Measurements from ENCODE around the gene PAPLN. TPM values are rescaled to one million over a fixed set of nuclear protein-coding genes. Genes with fewer than 3 reads are reported as not detected.

PAPLN gene
- total and polyA plus RNA-seq, 4 donors: 0.68 to 2.8 (median 1.3) TPM

- H3K27me3 ChIP-seq (ENCODE audit: control insufficient read depth in 4 of 4, insufficient read depth in 4 of 4, low read length in 3 of 4): no peaks in the 10 kb centered on the region
- no peak overlapping the region for H3K9ac ChIP-seq (ENCODE audit: low read depth in 1 of 2, low read length in 2 of 2)
- 93% methylated on average over 2 of the region's 2 CpGs for WGBS
- peaks cover 11 to 38% (median 32%) of the 10 kb centered on the region in 4 donors for H3K36me3 ChIP-seq (ENCODE audit: control insufficient read depth in 4 of 4, insufficient read depth in 3 of 4, low read depth in 1 of 4, low read length in 3 of 4)
- H3K27ac ChIP-seq (ENCODE audit: low read depth in 1 of 2, low read length in 2 of 2): no peak overlapping the region
- TF ChIP-seq RAD21 (IDR thresholded peaks at IDR 0.05): no peak
- no peak for TF ChIP-seq FOXA2 (IDR thresholded peaks at IDR 0.05)
- no peak for TF ChIP-seq TAF1 (conservative IDR thresholded peaks at IDR 0.05)
- no peak for TF ChIP-seq REST (IDR thresholded peaks at IDR 0.05)
- TF ChIP-seq GABPA (IDR thresholded peaks at IDR 0.05 in 1 of 2, conservative IDR thresholded peaks at IDR 0.05 in 1 of 2): no peak
- TF ChIP-seq ZBTB33 (IDR thresholded peaks at IDR 0.05): no peak
- TF ChIP-seq YY1 (IDR thresholded peaks at IDR 0.05): no peak
- TF ChIP-seq RXRA (IDR thresholded peaks at IDR 0.05): no peak
- no peak for TF ChIP-seq HNF4A (conservative IDR thresholded peaks at IDR 0.05)
- TF ChIP-seq CTCF (IDR thresholded peaks at IDR 0.05; ENCODE audit: low read depth, low read length, missing input control): no peak
- no peak for DNase-seq (ENCODE audit: low spot score)
- no peaks in the 10 kb centered on the region for H3K9me3 ChIP-seq (ENCODE audit: control insufficient read depth in 4 of 4, low read length in 3 of 4)
- no peaks in the 10 kb centered on the region for H3K4me1 ChIP-seq (ENCODE audit: control insufficient read depth in 4 of 4, insufficient read depth in 4 of 4, low read length in 3 of 4)
- H3K4me3 ChIP-seq (ENCODE audit: low read depth in 1 of 3, low read length in 3 of 3): no peak overlapping the region
Measured at GRCh38 chr14:73207615-73208014, 29.7 kb upstream of the PAPLN start.

GRCh38 chr14:73208390-73208789 lies 28.9 kb upstream of the PAPLN start:
- H3K27me3 ChIP-seq (ENCODE audit: control insufficient read depth in 4 of 4, insufficient read depth in 4 of 4, low read length in 3 of 4): no peaks in the 10 kb centered on the region
- no peak overlapping the region for H3K27ac ChIP-seq (ENCODE audit: low read depth in 1 of 2, low read length in 2 of 2)
- H3K4me1 ChIP-seq (ENCODE audit: control insufficient read depth in 4 of 4, insufficient read depth in 4 of 4, low read length in 3 of 4): no peaks in the 10 kb centered on the region
- no peak overlapping the region for H3K4me3 ChIP-seq (ENCODE audit: low read depth in 1 of 3, low read length in 3 of 3)
- DNase-seq (ENCODE audit: low spot score): no peak
- TF ChIP-seq EGR1 (IDR thresholded peaks at IDR 0.05; ENCODE audit: low read depth in 2 of 2) (no peak), GABPA (IDR thresholded peaks at IDR 0.05 in 1 of 2, conservative IDR thresholded peaks at IDR 0.05 in 1 of 2) (no peak), JUND (IDR thresholded peaks at IDR 0.05) (no peak), NR2F2 (IDR thresholded peaks at IDR 0.05) (no peak), CTCF (IDR thresholded peaks at IDR 0.05; ENCODE audit: low read depth, low read length, missing input control) (no peak)
- H3K9ac ChIP-seq (ENCODE audit: low read depth in 1 of 2, low read length in 2 of 2): no peak overlapping the region
- no peaks in the 10 kb centered on the region for H3K9me3 ChIP-seq (ENCODE audit: control insufficient read depth in 4 of 4, low read length in 3 of 4)
- peaks cover 11 to 42% (median 37%) of the 10 kb centered on the region in 4 donors for H3K36me3 ChIP-seq (ENCODE audit: control insufficient read depth in 4 of 4, insufficient read depth in 3 of 4, low read depth in 1 of 4, low read length in 3 of 4)
- 97% methylated on average over 3 of the region's 3 CpGs for WGBS

Data from liver (tissue), 9 donors.